Lung microvascular endothelial cell (primary cell): ENCODE measurements around the gene ELP1. TPM values are rescaled to one million over a fixed set of nuclear protein-coding genes. Genes with fewer than 3 reads are reported as not detected.

ENCODE experiments used
- total RNA-seq: library from RNA; depleted of rRNA; stranded (reverse); fragments of >200 nt; gene quantifications from 2 replicates; pipeline ENCODE4 v1.2.1, GENCODE V29; 2014

The ELP1 gene
- total RNA-seq, 1 donor from 2014 or later = 32.9 TPM

Other genes starting within 250 kb of the ELP1 start
- gene ACTL7B, start 78.1 kb downstream of the ELP1 start, total RNA-seq = not detected in 2 replicates
- gene ACTL7A, start 71.9 kb downstream of the ELP1 start, total RNA-seq = not detected in 2 replicates
- gene ABITRAM, start 276 bp upstream of the ELP1 start, total RNA-seq = 2.6 TPM in 2 replicates
- gene CTNNAL1, start 79.4 kb upstream of the ELP1 start, total RNA-seq = 106 and 142 TPM in 2 replicates
- 50.1 and 57.7 TPM in 2 replicates for gene TMEM245, start 185.8 kb upstream of the ELP1 start, total RNA-seq
- gene FRRS1L, start 233.1 kb upstream of the ELP1 start, total RNA-seq = under 0.01 TPM in 1 of 2 replicates, not detected in the other